ENCODE data around the gene PER2.

The PER2 gene

GRCh38 chr2:238226698-238227586 is 61.5 kb downstream of the PER2 start:
- DNase-seq, result no peak

- DNase-seq, result no peak
Observed at GRCh38 chr2:238225911-238226697, 62.3 kb downstream of the PER2 start.

- no peak for DNase-seq
Observed at GRCh38 chr2:238225121-238225520, 63.3 kb downstream of the PER2 start.

GRCh38 chr2:238224356-238225035 is 63.9 kb downstream of the PER2 start:
- DNase-seq, result no peak

GRCh38 chr2:238220892-238221521 is 67.4 kb downstream of the PER2 start:
- DNase-seq, result no peak

GRCh38 chr2:238220274-238220891 is 68.0 kb downstream of the PER2 start:
- DNase-seq, result no peak

GRCh38 chr2:238216651-238217184 is 71.7 kb downstream of the PER2 start:
- no peak for DNase-seq

GRCh38 chr2:238207006-238207405 is 81.4 kb downstream of the PER2 start:
- no peak for DNase-seq

GRCh38 chr2:238203973-238204683 is 84.3 kb downstream of the PER2 start:
- no peak for DNase-seq

GRCh38 chr2:238203094-238203972 is 85.1 kb downstream of the PER2 start, which contains the start of gene ILKAP:
Gene ILKAP, minus strand, starts transcription at chr2:238203695. Its CDS starts 142 bp downstream, at chr2:238203553.
- DNase-seq, result peak; percentile 87 to 88

GRCh38 chr2:238202326-238203093 is 85.9 kb downstream of the PER2 start:
- DNase-seq, result peak in 1 of 2 experiments; percentile 15

Measured in activated CD4-positive, alpha-beta T cell treated with anti-CD3 and anti-CD28 coated beads, Interleukin-2, amount 50 U/mL, for 48 hours (primary cell).